K562 (cell line): ENCODE measurements around the gene CDYL.

Source experiments
- TSC22D4 ChIP-seq: fragments of 450-650 bp; IDR thresholded peaks from 2 replicates; pipeline ENCODE4 v1.6.1; 2016; ENCODE audit warnings: missing genetic modification characterization, missing biosample characterization, control low read depth
- ZNF121 ChIP-seq: sonication (generic); formaldehyde crosslinking; conservative IDR thresholded peaks from 2 replicates; pipeline ENCODE4 v1.8.0; 2022; ENCODE audit warnings: missing genetic modification reagents

DNA sequence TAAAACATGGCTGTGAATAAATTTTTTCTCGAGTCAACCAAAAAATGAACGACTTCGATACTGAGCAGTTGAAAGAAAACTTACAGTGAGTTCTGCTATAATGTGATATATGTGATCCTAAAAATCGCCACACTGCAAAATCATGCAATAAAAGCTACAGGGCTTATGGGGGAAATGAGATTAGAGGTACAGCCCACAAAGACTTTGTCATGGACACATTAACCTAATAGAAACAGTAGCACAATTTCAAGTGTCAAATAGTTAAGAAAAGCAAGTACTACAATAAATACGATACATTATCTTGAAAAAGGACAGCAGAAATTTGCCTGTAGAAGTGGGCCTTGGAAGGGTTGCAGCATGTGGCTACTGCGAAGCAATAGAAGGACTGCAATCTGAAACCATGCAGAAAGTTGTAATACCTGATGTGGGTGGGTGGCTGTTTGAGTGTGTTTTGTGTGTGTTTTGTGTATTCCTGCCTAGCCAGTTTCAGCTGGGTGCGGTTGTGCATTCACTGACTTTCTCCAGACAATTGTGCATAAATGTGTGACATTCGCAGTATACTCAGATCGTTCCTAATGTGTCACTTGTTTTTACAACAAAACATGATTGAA, 148.6 kb downstream of the CDYL start:
- TF ChIP-seq ZNF121: no peak
- no peak for TF ChIP-seq TSC22D4 (tag)
